HepG2 (cell line): ENCODE results near the gene BCAS3. TPM values are rescaled to one million over a fixed set of nuclear protein-coding genes. Genes with fewer than 3 reads are reported as not detected.

Experiments
- AHDC1 ChIP-seq: sonication (generic); formaldehyde crosslinking; IDR thresholded peaks from 2 replicates; pipeline ENCODE4 v1.5.1; 2020; ENCODE audit warnings: mild to moderate bottlenecking, missing genetic modification reagents, borderline replicate concordance
- CC2D1A ChIP-seq: sonication (generic); formaldehyde crosslinking; IDR thresholded peaks from 2 replicates; pipeline ENCODE4 v1.8.1; 2023; ENCODE audit warnings: mild to moderate bottlenecking, missing genetic modification reagents
- CEBPG ChIP-seq: IDR thresholded peaks from 2 replicates; pipeline ENCODE4 v1.6.1; 2016
- GLMP ChIP-seq: sonication (generic); formaldehyde crosslinking; IDR thresholded peaks from 2 replicates; pipeline ENCODE4 v1.9.0; 2021; ENCODE audit warnings: missing genetic modification reagents, mild to moderate bottlenecking, borderline replicate concordance
- HDAC1 ChIP-seq: sonication (generic); formaldehyde crosslinking; IDR thresholded peaks from 2 replicates; pipeline ENCODE4 v1.5.1; 2020; ENCODE audit warnings: mild to moderate bottlenecking, missing genetic modification reagents
- HDAC2 ChIP-seq: sonication (generic); formaldehyde crosslinking; IDR thresholded peaks from 2 replicates; pipeline ENCODE4 v1.4.0; 2020; ENCODE audit warnings: missing genetic modification reagents
- HNF4A ChIP-seq: sonication (generic); formaldehyde crosslinking; IDR thresholded peaks from 2 replicates; pipeline ENCODE4 v1.4.0; 2020; ENCODE audit warnings: missing genetic modification reagents
- MTA3 ChIP-seq: sonication (generic); formaldehyde crosslinking; IDR thresholded peaks from 2 replicates; pipeline ENCODE4 v1.4.0; 2020; ENCODE audit warnings: missing genetic modification reagents
- NCOA2 ChIP-seq: sonication (generic); formaldehyde crosslinking; IDR thresholded peaks from 2 replicates; pipeline ENCODE4 v1.8.0; 2022; ENCODE audit warnings: inconsistent platforms
- PPARG ChIP-seq: conservative IDR thresholded peaks from 2 replicates; pipeline ENCODE4 v1.6.1; 2016; ENCODE audit warnings: missing biosample characterization, missing genetic modification reagents
- SIX1 ChIP-seq: sonication (generic); formaldehyde crosslinking; IDR thresholded peaks from 2 replicates; pipeline ENCODE4 v1.4.0; 2020; ENCODE audit warnings: missing genetic modification reagents, borderline replicate concordance
- TFE3 ChIP-seq: IDR thresholded peaks from 2 replicates; pipeline ENCODE4 v1.6.1; 2016
- TRIM24 ChIP-seq: sonication (generic); formaldehyde crosslinking; IDR thresholded peaks from 2 replicates; pipeline ENCODE4 v1.8.0; 2022; ENCODE audit warnings: mild to moderate bottlenecking, missing genetic modification reagents
- ZNF136 ChIP-seq: sonication (generic); formaldehyde crosslinking; IDR thresholded peaks from 2 replicates; pipeline ENCODE4 v1.8.1; 2022; ENCODE audit warnings: low read depth, mild to moderate bottlenecking, moderate library complexity, missing genetic modification reagents
- ZNF24 ChIP-seq: fragments of 450-650 bp; IDR thresholded peaks from 2 replicates; pipeline ENCODE4 v1.6.1; 2017; ENCODE audit warnings: antibody characterized with exemption, mild to moderate bottlenecking
- ZNF781 ChIP-seq: sonication (generic); formaldehyde crosslinking; IDR thresholded peaks from 2 replicates; pipeline ENCODE4 v1.5.1; 2020; ENCODE audit warnings: borderline replicate concordance, mild to moderate bottlenecking, missing genetic modification reagents; ENCODE audit errors: not compliant biosample characterization
- ZNF883 ChIP-seq: sonication (generic); formaldehyde crosslinking; IDR thresholded peaks from 2 replicates; pipeline ENCODE4 v1.5.1; 2020; ENCODE audit warnings: mild to moderate bottlenecking, missing genetic modification reagents; ENCODE audit errors: not compliant biosample characterization
- polyA plus RNA-seq, 8 experiments: library from polyadenylated mRNA; depleted of rRNA in 3 of 8; stranded (reverse) in 7 of 8; unstranded in 1 of 8; fragments of >200 nt; fragmentation: Illumina TruSeq in 4 of 8; extraction: Trizol in 4 of 8; gene quantifications; 2 replicates each; pipeline versions ENCODE4 v1.2.1 to v1.2.3, GENCODE V29; 2011 to 2016; ENCODE audit warnings: low read depth in 4 of 8, missing spikeins in 1 of 8, mixed read lengths in 1 of 8; ENCODE audit not compliant: insufficient read depth in 1 of 8
- total RNA-seq, 5 experiments: library from RNA; depleted of rRNA; stranded (reverse); fragments of >200 nt; fragmentation: Illumina TruSeq; extraction: Trizol; gene quantifications; 2 replicates each; pipeline ENCODE4 v1.2.3, GENCODE V29; 2016; ENCODE audit warnings: low read depth in 1 of 5
- TF ChIP-seq, protein P1 (sequence below): IDR thresholded peaks from 2 replicates; pipeline ENCODE4 v1.4.0; 2020; ENCODE audit warnings: mild to moderate bottlenecking, missing genetic modification reagents

Gene BCAS3
- total and polyA plus RNA-seq, 2 of the 13 experiments (the other 11 are each of a cell fraction or from before 2014, with no cell fraction given), result 10.7 to 11.2 TPM

- TF ChIP-seq, protein P1, sequence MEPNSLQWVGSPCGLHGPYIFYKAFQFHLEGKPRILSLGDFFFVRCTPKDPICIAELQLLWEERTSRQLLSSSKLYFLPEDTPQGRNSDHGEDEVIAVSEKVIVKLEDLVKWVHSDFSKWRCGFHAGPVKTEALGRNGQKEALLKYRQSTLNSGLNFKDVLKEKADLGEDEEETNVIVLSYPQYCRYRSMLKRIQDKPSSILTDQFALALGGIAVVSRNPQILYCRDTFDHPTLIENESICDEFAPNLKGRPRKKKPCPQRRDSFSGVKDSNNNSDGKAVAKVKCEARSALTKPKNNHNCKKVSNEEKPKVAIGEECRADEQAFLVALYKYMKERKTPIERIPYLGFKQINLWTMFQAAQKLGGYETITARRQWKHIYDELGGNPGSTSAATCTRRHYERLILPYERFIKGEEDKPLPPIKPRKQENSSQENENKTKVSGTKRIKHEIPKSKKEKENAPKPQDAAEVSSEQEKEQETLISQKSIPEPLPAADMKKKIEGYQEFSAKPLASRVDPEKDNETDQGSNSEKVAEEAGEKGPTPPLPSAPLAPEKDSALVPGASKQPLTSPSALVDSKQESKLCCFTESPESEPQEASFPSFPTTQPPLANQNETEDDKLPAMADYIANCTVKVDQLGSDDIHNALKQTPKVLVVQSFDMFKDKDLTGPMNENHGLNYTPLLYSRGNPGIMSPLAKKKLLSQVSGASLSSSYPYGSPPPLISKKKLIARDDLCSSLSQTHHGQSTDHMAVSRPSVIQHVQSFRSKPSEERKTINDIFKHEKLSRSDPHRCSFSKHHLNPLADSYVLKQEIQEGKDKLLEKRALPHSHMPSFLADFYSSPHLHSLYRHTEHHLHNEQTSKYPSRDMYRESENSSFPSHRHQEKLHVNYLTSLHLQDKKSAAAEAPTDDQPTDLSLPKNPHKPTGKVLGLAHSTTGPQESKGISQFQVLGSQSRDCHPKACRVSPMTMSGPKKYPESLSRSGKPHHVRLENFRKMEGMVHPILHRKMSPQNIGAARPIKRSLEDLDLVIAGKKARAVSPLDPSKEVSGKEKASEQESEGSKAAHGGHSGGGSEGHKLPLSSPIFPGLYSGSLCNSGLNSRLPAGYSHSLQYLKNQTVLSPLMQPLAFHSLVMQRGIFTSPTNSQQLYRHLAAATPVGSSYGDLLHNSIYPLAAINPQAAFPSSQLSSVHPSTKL, result 0 out of 2 replicates have a peak, but pooled peaks have one; percentile 21
- 0 out of 2 replicates have a peak, but pooled peaks have one; percentile 11 for TF ChIP-seq HDAC2 (CRISPR knock-in tag)
- TF ChIP-seq ZNF136 (CRISPR knock-in tag), result no peak
- peak; percentile 38; the same call in 1 of the 2 replicates for TF ChIP-seq SIX1 (CRISPR knock-in tag)
- TF ChIP-seq PPARG (CRISPR knock-in tag), result peak; percentile 74; the same call in 1 of the 2 replicates
- TF ChIP-seq ZNF781 (CRISPR knock-in tag), result no peak
- TF ChIP-seq MTA3 (CRISPR knock-in tag), result no peak
- peak; percentile 87 for TF ChIP-seq CEBPG (CRISPR knock-in tag)
- TF ChIP-seq CC2D1A (CRISPR knock-in tag), result no peak
- TF ChIP-seq AHDC1 (CRISPR knock-in tag), result peak; percentile 29; the same call in 1 of the 2 replicates
- peak; percentile 87 for TF ChIP-seq TFE3
- peak; percentile 45; the same call in 1 of the 2 replicates for TF ChIP-seq HDAC1 (CRISPR knock-in tag)
- TF ChIP-seq ZNF883 (CRISPR knock-in tag), result no peak
- 0 out of 2 replicates have a peak, but pooled peaks have one; percentile 42 for TF ChIP-seq TRIM24 (CRISPR knock-in tag)
- TF ChIP-seq ZNF24, result no peak
- peak; percentile 75 for TF ChIP-seq HNF4A (CRISPR knock-in tag)
- peak; percentile 41; the same call in 1 of the 2 replicates for TF ChIP-seq NCOA2
- no peak for TF ChIP-seq GLMP (CRISPR knock-in tag)
These were observed 661.3 kb downstream of the BCAS3 start (continued) for GRCh38 chr17:61338874-61339478.
